Ascending aorta (tissue), 2 donors: ENCODE measurements around the gene FAM53B. TPM values are rescaled to one million over a fixed set of nuclear protein-coding genes. Genes with fewer than 3 reads are reported as not detected.

ENCODE experiments used
- DNase-seq, 2 donors: peaks; one replicate each; pipeline ENCODE4 v3.0.0-alpha.2; 2019; ENCODE audit warnings: low spot score in 2 of 2
- H3K27ac ChIP-seq, 2 donors: fragments of 200-600 bp; sonication (generic); one replicate each; pipeline ENCODE4 v1.5.1; 2016 to 2017; ENCODE audit warnings: mild to moderate bottlenecking in 1 of 2
- H3K27me3 ChIP-seq: fragments of 200-600 bp; sonication (generic); one replicate; pipeline ENCODE4 v1.5.1; 2017
- H3K36me3 ChIP-seq, 2 donors: fragments of 200-600 bp; sonication (generic); one replicate each; pipeline ENCODE4 v1.5.1; 2016
- H3K4me1 ChIP-seq, 2 donors: fragments of 200-600 bp; sonication (generic); one replicate each; pipeline ENCODE4 v1.5.1; 2016 to 2017; ENCODE audit warnings: mild to moderate bottlenecking in 1 of 2
- H3K4me3 ChIP-seq, 2 donors: fragments of 200-600 bp; sonication (generic); one replicate each; pipeline ENCODE4 v1.5.1; 2016 to 2017; ENCODE audit warnings: mild to moderate bottlenecking in 1 of 2
- H3K9me3 ChIP-seq, 2 donors: fragments of 200-600 bp; sonication (generic); one replicate each; pipeline ENCODE4 v1.5.1; 2016
- CTCF ChIP-seq, 3 experiments: fragments of 200-600 bp in 2 of 3; fragments of 450-650 bp in 1 of 3; sonication (generic) in 2 of 3; IDR thresholded peaks; one replicate each; pipeline ENCODE4 v1.5.1; 2016 to 2019; ENCODE audit warnings: antibody characterized with exemption in 3 of 3, mild to moderate bottlenecking in 1 of 3, moderate library complexity in 1 of 3
- intact Hi-C: fragments of 100-400 bp; cut with DNase I; formaldehyde crosslinking; loops from one replicate; pipeline ENCODE4 v1.15.1; 2023
- total RNA-seq: library from RNA; depleted of rRNA; stranded (reverse); fragments of >200 nt; gene quantifications from one replicate; pipeline ENCODE4 v1.1.0, GENCODE V29; 2016

The FAM53B gene
- total RNA-seq, 1 donor from 2014 or later: 52.5 TPM

- peak overlapping the region in 1 of 2 donors; percentile 72 for H3K27ac ChIP-seq
- DNase-seq: no peak
- TF ChIP-seq CTCF (IDR thresholded peaks at IDR 0.05): no peak
- H3K36me3 ChIP-seq: no peaks in the 10 kb centered on the region
- H3K27me3 ChIP-seq: no peaks in the 10 kb centered on the region
- intact Hi-C loops: no loop called here
- H3K4me1 ChIP-seq: peaks cover 15 to 37% of the 10 kb centered on the region in 2 donors
- no peak overlapping the region for H3K4me3 ChIP-seq
- no peaks in the 10 kb centered on the region for H3K9me3 ChIP-seq
Measured at GRCh38 chr10:124627866-124628675, 116.1 kb downstream of the FAM53B start.

- intact Hi-C loops: no loop called here
- H3K36me3 ChIP-seq: peaks cover 0 to 6% of the 10 kb centered on the region in 2 donors
- H3K27me3 ChIP-seq: no peaks in the 10 kb centered on the region
- H3K4me1 ChIP-seq: peaks cover 15 to 31% of the 10 kb centered on the region in 2 donors
- no peak for TF ChIP-seq CTCF (IDR thresholded peaks at IDR 0.05)
- no peak overlapping the region for H3K4me3 ChIP-seq
- no peak overlapping the region for H3K27ac ChIP-seq
- no peak for DNase-seq
- no peaks in the 10 kb centered on the region for H3K9me3 ChIP-seq
Measured at GRCh38 chr10:124626759-124627380, 117.3 kb downstream of the FAM53B start.

- H3K9me3 ChIP-seq: no peaks in the 10 kb centered on the region
- no peak for TF ChIP-seq CTCF (IDR thresholded peaks at IDR 0.05)
- DNase-seq: no peak
- H3K4me3 ChIP-seq: no peak overlapping the region
- H3K27ac ChIP-seq: no peak overlapping the region
- H3K27me3 ChIP-seq: no peaks in the 10 kb centered on the region
- peaks cover 0 to 6% of the 10 kb centered on the region in 2 donors for H3K36me3 ChIP-seq
- intact Hi-C loops: no loop called here
- peaks cover 15 to 27% of the 10 kb centered on the region in 2 donors for H3K4me1 ChIP-seq
Measured at GRCh38 chr10:124625831-124626238, 118.3 kb downstream of the FAM53B start.

GRCh38 chr10:124624895-124625294 lies 119.3 kb downstream of the FAM53B start:
- intact Hi-C loops: no loop called here
- no peak for TF ChIP-seq CTCF (IDR thresholded peaks at IDR 0.05)

GRCh38 chr10:124624466-124624865 lies 119.7 kb downstream of the FAM53B start:
- peaks cover 5 to 19% of the 10 kb centered on the region in 2 donors for H3K4me1 ChIP-seq
- no peak overlapping the region for H3K4me3 ChIP-seq
- no peaks in the 10 kb centered on the region for H3K9me3 ChIP-seq
- no peak for TF ChIP-seq CTCF (IDR thresholded peaks at IDR 0.05)
- no peak overlapping the region for H3K27ac ChIP-seq
- H3K27me3 ChIP-seq: no peaks in the 10 kb centered on the region
- no peak for DNase-seq
- intact Hi-C loops: no loop called here
- peaks cover 0 to 6% of the 10 kb centered on the region in 2 donors for H3K36me3 ChIP-seq

More at GRCh38 chr10:124624895-124625294, 119.3 kb downstream of the FAM53B start:
- Histone ChIP-seq H3K9me3 (no peaks in the 10 kb centered on the region), H3K27me3 (no peaks in the 10 kb centered on the region), H3K4me1 (peaks cover 9 to 22% of the 10 kb centered on the region in 2 donors), H3K27ac (no peak overlapping the region), H3K4me3 (no peak overlapping the region), H3K36me3 (peaks cover 0 to 6% of the 10 kb centered on the region in 2 donors)
- DNase-seq: no peak
